Measurements from ENCODE around the gene PRPF40A.

- no peak for TF ChIP-seq ZBTB43 (CRISPR knock-in tag; conservative IDR thresholded peaks at IDR 0.05)
- TF ChIP-seq ZNF263 (CRISPR knock-in tag; IDR thresholded peaks at IDR 0.05), result no peak
- TF ChIP-seq, protein P1, sequence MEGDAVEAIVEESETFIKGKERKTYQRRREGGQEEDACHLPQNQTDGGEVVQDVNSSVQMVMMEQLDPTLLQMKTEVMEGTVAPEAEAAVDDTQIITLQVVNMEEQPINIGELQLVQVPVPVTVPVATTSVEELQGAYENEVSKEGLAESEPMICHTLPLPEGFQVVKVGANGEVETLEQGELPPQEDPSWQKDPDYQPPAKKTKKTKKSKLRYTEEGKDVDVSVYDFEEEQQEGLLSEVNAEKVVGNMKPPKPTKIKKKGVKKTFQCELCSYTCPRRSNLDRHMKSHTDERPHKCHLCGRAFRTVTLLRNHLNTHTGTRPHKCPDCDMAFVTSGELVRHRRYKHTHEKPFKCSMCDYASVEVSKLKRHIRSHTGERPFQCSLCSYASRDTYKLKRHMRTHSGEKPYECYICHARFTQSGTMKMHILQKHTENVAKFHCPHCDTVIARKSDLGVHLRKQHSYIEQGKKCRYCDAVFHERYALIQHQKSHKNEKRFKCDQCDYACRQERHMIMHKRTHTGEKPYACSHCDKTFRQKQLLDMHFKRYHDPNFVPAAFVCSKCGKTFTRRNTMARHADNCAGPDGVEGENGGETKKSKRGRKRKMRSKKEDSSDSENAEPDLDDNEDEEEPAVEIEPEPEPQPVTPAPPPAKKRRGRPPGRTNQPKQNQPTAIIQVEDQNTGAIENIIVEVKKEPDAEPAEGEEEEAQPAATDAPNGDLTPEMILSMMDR (CRISPR knock-in tag; IDR thresholded peaks at IDR 0.05), result no peak
- TF ChIP-seq ZNF609 (CRISPR knock-in tag; IDR thresholded peaks at IDR 0.05; ENCODE audit: borderline replicate concordance), result no peak
- no peak for TF ChIP-seq POLR2A (IDR thresholded peaks at IDR 0.05; ENCODE audit: insufficient read depth in 1 of 2, low read depth in 2 of 2, low read length in 2 of 2)
- TF ChIP-seq ZNF660 (CRISPR knock-in tag; IDR thresholded peaks at IDR 0.05; ENCODE audit: borderline replicate concordance, low read depth), result no peak
- TF ChIP-seq EZH2 (conservative IDR thresholded peaks at IDR 0.05; ENCODE audit: low read depth, low read length), result no peak
- TF ChIP-seq NONO (IDR thresholded peaks at IDR 0.05), result no peak
- no peak for TF ChIP-seq NONO (CRISPR knock-in tag; conservative IDR thresholded peaks at IDR 0.05)
Observed at GRCh38 chr2:152695763-152696162, 21.5 kb downstream of the PRPF40A start.

Measured in HepG2 (cell line).